ENCODE data around the gene GFI1B.
"Not testable (repeated sequence)": the region's sequence is repeated elsewhere in the genome, so short reads cannot be mapped to it uniquely, and the experiment has no call there.

Gene GFI1B

DNA sequence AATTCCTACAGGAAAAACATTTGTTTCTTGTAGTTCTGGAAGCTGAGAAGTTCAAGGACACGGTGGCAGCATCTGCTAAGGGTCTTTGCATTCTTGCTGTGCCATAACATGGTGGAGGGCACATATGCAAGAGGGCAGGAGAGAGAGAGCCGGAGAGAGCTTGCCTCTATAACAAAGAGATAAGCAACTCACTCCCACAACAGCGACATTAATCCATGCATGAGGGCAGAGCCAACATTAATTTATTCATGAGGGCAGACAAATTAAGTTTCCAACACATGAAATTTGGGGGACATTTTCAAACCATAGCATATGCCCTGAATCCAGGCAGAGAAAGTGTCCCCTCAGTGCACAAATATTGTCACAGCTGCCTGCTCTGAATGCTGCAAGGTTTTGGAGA is 47.9 kb downstream of the GFI1B start:
- DNase-seq: no peak

DNA sequence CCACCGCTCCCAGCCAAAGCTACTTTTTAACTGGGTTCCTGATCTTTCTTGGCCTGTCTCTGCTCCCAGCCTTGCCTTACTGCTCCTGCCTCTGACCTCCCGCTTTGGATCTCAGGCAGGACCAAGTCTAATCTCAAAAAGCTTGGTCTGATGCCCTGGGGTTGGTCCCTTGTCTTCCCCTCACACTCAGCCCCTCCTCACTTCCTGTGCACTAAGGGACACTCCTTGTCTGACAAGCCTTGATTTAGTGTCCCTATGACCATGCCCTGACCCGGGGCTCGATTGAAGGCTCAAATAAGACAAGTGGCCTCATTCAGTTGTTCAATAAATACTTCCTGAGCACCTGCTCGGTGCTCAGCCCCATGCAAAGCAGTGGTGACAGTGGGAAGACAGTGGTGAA is 48.6 kb downstream of the GFI1B start:
- DNase-seq: no peak

DNA sequence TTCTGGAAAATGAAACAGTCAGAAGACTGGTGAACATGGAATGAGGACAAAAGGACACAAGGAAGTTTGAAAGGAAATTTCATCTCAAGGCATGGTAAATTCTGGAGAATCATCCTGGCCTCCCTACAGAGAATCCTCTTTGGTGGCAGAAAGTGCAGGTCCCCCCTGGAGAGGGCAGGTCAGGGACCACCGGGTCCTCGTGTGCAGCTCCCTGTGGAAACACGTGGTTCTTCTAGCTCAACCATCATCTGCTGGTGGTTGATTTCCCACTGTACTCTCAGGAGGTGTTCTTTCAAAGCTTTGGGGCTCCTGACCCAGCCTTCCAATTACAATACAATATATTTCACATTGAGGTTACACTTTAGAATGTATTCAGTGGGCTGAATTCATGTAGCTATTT is 49.7 kb downstream of the GFI1B start:
- no peak for DNase-seq

DNA sequence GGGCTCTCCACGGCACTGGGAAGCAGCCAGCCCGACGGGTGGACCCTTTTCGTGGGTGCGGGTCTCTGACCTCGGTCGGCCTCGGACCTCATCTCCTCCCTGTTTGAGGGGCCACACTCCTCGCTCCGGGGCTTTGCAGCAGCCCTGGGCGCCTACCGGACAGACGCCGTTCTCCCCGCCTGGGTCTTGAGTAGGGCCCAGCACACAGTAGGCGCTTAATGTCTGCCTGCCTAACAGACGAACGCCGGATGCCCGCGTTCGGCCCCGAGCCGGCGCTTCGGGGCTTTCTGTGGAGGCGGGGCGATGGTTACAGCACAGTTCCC is 51.5 kb downstream of the GFI1B start:
- DNase-seq: no peak

DNA sequence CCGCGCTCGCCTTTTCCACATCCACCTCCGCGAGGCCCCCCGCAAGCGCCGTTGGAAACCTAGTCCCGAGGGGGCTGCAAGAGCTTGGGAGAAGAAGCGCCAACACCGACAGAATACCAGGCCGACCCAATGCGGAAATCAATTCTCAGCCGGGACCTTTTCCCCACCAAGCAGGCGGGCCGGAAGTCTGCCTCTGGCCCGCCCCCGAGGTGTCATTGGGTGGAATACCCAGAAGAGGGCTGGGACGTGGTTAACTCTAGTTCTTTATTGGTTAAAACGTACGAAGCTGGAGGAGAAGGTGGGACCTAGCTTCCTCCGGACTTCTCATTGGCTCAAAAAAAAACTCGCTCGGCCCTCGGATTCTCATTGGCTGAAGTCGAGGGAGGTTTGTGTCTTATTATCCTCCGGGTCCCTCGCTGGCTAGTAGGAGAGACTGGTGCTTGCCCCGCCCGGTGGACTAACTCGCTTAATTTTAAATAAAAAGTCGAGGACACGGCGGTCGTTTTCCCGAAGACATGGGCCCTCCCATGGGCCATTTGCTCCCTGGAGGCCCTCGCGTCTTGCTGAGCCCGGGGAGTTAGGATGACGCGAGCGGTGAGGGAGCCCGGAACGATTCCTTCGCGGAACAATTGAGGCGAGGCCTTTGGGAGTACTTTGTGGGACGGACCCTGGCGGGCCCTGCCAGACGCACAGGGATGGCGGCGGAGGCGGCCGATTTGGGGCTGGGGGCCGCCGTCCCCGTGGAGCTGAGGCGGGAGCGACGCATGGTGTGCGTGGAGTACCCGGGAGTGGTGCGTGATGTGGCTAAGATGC is 52.0 kb downstream of the GFI1B start, which contains the start of gene GTF3C5:
GTF3C5 (plus strand) TSS at position 681 of the 813 bp plus-strand sequence; CDS start at position 696, 15 bp downstream.
- DNase-seq: peak; percentile 99

DNA sequence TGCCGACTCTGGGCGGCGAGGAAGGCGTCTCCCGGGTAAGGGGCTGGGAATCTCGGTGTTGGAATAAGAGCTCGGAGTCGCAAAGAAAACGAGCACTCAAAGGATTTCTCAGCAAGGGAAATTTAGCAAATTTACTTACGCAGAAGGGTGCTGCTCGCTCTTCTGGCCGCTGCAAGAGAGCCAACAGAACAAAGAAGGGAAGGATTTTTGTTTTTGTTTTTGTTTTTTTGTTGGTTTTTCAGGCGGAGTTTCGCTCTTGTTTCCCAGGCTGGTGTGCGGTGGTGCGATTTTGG is 52.6 kb downstream of the GFI1B start:
- no peak for DNase-seq

DNA sequence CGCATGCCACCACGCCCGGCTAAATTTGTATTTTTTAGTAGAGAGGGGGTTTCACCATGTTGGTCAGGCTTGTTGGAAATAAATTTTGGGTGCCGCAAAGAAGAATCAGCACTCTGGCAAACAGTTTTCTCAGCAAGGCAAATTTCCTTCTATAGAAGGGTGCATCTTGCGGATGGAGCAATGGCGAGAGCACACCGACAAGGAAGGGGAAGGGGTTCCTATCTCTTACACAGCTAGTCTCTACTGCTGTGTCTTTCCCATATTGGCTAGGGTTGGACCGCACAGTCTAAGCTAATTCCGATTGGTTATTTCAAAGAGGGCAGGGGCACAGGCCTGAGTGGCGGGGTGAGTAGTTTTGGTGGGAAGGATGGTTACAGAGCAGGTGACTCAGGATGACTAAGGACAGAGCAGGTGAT is 53.0 kb downstream of the GFI1B start:
- no peak for DNase-seq

DNA sequence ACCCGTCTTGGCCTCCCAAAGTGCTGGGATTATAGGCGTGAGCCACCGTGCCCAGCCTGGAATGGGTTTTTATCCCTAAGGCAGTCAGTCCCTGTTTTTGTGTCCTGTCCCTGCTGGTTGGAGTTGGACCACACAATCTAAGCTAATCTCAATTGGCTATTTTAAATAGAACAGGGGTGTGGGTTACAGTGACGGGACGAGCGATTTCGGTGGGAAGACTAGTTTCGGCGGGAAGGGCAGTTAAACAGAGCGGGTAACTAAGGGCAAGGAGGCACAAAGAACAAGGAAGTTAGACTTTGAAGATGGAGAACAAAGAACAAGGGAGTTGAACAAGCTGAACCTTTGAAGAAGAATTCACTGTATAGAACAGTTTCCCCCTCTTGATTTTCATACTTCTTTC is 53.7 kb downstream of the GFI1B start:
- no peak for DNase-seq

DNA sequence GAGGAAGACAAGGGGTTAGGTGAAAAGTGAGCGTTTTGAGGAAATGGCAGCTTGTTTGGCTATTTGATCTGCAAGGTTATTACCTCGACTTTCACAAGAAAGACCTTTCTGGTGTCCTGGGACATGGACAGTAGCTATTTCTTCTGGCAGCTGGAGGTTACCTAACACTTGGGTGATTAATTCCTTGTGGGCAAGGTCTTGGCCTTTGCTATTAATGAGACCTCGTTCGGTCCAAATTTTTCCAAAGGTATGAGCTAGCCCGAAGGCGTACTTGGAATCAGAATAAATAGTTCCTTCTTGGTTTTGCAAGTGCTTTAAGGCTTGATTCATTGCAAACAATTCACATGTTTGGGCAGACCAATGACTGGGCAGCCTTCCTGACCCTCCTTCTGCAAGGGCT is 57.2 kb downstream of the GFI1B start:
- no peak for DNase-seq

DNA sequence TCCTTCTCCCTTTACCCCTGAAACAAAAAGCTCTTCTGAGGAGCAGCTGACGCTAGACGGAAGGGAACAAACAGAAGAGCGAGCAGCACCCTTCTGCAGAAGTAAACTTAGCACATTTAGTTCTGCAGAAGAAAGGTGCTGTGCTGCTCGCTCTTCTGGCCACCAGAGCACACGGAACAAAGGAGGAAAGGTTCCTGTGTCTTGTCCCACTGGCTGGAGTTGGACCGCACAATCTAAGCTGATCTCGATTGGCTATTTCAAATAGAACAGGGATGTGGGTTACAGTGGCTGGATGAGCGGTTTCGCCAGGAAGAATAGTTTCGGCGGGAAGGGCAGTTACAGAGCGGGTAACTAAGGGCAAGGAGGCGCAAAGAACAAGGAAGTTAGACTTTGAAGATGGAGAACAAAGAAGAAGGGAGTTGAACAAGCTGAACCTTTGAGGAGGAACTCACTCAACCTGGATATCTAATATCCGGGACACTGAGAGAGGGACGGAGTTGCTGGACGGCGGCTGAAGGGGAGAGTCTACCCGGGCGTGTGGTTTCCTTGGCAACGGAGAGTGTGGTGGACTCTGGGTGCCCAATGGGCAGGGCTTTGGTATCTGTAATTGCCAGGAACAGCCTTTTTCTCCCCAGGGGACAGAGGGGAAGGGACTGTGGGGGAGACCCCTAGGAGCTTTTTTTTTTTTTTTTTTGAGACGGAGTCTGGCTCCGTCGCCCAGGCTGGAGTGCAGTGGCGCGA is 59.5 kb downstream of the GFI1B start:
- no peak for DNase-seq

DNA sequence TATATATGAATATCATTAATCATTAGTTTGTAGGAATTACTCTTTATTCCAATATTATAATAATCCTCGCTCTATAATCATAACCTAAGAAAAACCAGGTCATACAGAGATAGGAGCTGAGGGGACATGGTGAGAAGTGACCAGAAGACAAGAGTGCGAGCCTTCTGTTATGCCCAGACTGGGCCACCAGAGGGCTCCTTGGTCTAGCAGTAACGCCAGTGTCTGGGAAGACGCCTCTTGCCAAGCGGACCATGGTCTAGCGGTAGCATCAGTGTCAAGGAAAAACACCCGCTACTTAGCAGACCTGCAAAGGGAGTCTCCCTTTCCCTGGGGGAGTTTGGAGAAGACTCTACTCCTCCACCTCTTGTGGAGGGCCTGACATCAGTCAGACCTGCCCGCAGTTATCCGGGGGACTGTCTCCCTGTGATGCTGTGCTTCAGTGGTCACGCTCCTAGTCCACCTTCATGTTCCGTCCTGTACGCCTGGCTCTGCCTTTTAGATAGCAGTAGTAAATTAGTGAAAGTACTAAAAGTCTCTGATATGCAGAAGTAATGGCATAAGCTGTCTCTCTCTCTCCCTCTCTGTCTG is 62.5 kb downstream of the GFI1B start:
- DNase-seq: not testable (repeated sequence)
